SJSA1 (cell line): ENCODE measurements around the gene PECR. TPM values are rescaled to one million over a fixed set of nuclear protein-coding genes. Genes with fewer than 3 reads are reported as not detected.
A peak's percentile ranks its signal among the peaks of the same experiment; 100 is the strongest.
"Not testable (repeated sequence)": the region's sequence is repeated elsewhere in the genome, so short reads cannot be mapped to it uniquely, and the experiment has no call there.

ENCODE experiments used
- DNase-seq, 2 experiments: peaks; one replicate each; pipeline ENCODE4 v3.0.0-alpha.2; 2015 to 2020; ENCODE audit warnings: low spot score in 2 of 2, low read depth in 1 of 2
- H3K27ac ChIP-seq: fragments of 250-450 bp; sonication (Bioruptor Pico); 2 replicates; pipeline ENCODE4 v1.5.1; 2020; ENCODE audit warnings: mild to moderate bottlenecking, moderate library complexity
- H3K27me3 ChIP-seq: fragments of 250-450 bp; sonication (Bioruptor Pico); replicated peaks from 2 replicates; pipeline ENCODE4 v1.5.1; 2020; ENCODE audit warnings: mild to moderate bottlenecking, moderate library complexity
- H3K36me3 ChIP-seq: fragments of 250-450 bp; sonication (Bioruptor Pico); 2 replicates; pipeline ENCODE4 v1.5.1; 2020; ENCODE audit warnings: mild to moderate bottlenecking
- H3K4me1 ChIP-seq: fragments of 250-450 bp; sonication (Bioruptor Pico); replicated peaks from 2 replicates; pipeline ENCODE4 v1.6.1; 2021; ENCODE audit warnings: mild to moderate bottlenecking
- H3K4me3 ChIP-seq: fragments of 250-450 bp; sonication (Bioruptor Pico); 2 replicates; pipeline ENCODE4 v1.5.1; 2020; ENCODE audit warnings: mild to moderate bottlenecking
- H3K9me3 ChIP-seq: fragments of 250-450 bp; sonication (Bioruptor Pico); replicated peaks from 2 replicates; pipeline ENCODE4 v1.5.1; 2020; ENCODE audit warnings: mild to moderate bottlenecking
- total RNA-seq: library from RNA; depleted of rRNA; stranded (reverse); fragments of >200 nt; shearing (Covaris generic); gene quantifications from 2 replicates; pipeline ENCODE4 v1.2.3, GENCODE V29; 2014

The PECR gene
- total RNA-seq, 1 experiment from 2014 or later: 7.8 TPM

DNA sequence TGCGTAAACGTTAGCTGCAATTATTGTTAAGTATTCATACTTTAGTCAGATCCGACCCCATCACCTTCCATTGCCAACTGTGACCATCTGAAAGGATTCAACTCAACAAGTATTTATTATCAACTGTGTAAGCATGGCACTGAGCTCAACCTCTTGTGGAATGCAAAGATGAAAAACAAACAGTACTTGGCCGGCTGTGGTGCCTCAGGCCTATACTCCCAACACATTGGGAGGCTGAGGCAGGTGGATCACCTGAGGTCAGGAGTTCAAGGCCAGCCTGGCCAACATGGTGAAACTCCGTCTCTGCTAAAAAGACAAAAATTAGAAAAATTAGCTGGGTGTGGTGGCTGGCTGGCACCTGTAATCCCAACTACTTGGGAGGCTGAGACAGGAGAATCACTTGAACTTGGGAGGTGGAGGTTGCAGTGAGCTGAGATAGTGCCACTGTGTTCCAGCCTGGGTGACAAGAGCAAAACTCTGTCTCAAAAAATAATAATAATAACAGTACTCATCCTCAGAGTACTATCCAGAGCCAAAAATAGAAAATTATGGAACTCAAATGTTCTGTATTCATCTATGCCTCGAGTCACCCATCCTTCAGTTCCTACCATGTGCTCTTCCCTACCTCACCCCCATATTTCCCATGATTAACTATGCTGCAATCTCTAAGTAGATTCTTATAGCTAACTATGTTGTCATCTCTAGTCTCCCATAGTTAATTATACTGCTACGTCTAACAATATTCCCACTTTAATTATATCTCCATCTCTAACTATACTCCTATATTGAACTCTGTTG, 59.6 kb downstream of the PECR start:
- no peak for DNase-seq

DNA sequence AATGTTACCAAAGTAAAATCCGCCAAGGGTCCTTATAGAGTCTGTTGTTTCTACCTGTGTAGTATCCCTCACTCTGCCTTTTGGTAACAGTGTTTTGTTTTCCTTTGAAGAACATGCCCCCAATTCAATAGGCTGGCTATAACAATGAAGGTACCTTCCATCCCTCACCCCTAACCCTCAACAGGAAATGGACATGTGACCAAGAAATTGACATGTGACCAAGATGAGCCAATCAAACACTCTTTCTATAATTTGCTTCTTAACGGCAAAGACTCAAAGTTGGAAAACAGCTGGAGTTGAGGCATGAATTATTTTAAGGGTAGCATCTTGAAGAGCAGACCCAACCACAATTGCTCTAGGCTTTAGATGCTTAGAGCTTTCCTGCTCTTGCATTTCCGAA, 62.9 kb downstream of the PECR start:
- H3K4me1 ChIP-seq: 0 out of 2 replicates have a peak, but pooled peaks cover 4% of the 10 kb centered on the region
- H3K36me3 ChIP-seq: no peaks in the 10 kb centered on the region
- H3K9me3 ChIP-seq: no peaks in the 10 kb centered on the region
- no peak overlapping the region for H3K4me3 ChIP-seq
- no peak overlapping the region for H3K27ac ChIP-seq
- no peak for DNase-seq
- H3K27me3 ChIP-seq: no peaks in the 10 kb centered on the region

More for the DNA sequence above, 59.6 kb downstream of the PECR start:
- no peaks in the 10 kb centered on the region for H3K4me1 ChIP-seq
- H3K36me3 ChIP-seq: no peaks in the 10 kb centered on the region
- H3K27ac ChIP-seq: no peak overlapping the region
- no peaks in the 10 kb centered on the region for H3K9me3 ChIP-seq
- H3K4me3 ChIP-seq: no peak overlapping the region
- H3K27me3 ChIP-seq: no peaks in the 10 kb centered on the region

DNA sequence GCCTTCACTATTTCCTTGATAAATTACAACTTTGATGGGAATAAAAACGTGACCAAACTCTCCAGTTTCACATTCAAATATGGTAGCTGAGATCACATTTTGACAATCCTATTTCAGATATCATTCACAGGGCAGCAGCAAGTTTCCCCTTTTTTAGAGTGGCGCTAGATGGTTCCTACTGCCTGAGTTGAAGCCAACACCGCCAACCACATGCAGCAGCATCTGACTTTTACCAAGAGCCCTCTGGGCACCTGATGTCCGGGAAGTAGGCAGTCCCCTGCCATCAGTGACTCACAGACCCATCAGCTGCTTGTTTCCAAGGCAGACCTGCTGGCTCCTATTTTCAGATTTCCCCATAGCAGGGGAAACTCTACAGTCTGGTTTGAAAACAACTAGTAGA, 64.2 kb downstream of the PECR start:
- H3K4me3 ChIP-seq: no peak overlapping the region
- DNase-seq: no peak
- H3K9me3 ChIP-seq: no peaks in the 10 kb centered on the region
- peaks cover 10% of the 10 kb centered on the region for H3K4me1 ChIP-seq
- no peaks in the 10 kb centered on the region for H3K36me3 ChIP-seq
- no peak overlapping the region for H3K27ac ChIP-seq
- H3K27me3 ChIP-seq: peaks cover 2% of the 10 kb centered on the region; the same call in 1 of the 2 replicates

DNA sequence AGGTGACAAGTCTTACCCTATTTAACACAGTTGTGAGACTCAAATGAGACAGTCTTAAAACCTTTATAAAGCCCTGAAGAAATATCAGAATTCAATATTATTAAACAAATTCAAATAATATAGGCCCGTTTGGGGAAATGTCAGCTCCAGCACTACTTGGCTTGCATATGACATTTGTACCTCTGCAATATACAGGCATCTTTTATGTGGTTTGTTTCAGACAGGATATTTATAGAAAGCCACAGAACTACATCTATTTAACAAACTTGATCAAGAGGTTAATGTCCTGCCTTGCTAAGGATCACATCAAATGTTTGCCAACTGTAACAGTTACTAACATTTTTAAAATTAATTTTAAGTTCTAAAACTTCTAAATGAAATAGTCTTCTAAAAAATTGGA, 65.0 kb downstream of the PECR start:
- Histone ChIP-seq H3K4me3 (no peak overlapping the region), H3K4me1 (peaks cover 10% of the 10 kb centered on the region), H3K27me3 (peaks cover 6% of the 10 kb centered on the region; the same call in 1 of the 2 replicates), H3K36me3 (no peaks in the 10 kb centered on the region), H3K27ac (no peak overlapping the region), H3K9me3 (peaks cover under 1% of the 10 kb centered on the region; the same call in 1 of the 2 replicates)
- no peak for DNase-seq

DNA sequence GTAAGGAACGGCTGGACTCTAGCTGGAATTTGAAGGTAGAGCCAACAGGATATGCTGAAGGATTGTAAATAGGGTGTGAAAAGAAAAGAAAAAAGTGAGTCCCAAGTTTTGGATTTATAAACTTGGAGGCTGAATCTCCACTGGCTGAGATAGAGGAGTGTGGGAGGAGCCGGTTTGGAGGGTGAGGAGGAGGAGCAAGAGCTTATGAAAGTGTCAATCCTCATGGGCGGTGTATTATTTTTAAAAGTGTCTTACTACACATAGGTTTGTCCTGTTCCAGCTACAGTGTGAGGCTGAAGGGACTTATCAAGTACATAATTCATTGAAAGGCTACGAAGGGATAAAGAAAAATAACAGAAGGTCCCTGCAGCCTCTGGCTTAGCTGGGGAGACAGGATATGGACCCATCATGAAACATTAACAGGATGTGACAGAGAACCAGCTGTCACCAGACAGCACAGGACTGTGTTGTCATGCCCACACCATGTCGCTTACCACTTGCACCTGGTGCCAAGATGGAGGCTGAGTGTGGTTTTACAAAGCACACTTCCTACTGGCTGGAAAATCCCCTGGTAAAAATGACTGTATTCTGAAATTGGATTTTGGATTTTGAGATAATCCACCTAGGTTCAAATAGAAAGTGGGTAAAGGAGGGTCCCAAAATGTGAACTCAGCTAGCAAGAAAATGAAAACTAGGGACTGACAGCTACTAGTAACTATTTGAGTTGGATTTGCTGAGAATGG, 65.7 kb downstream of the PECR start:
- peaks cover 3% of the 10 kb centered on the region; the same call in 1 of the 2 replicates for H3K9me3 ChIP-seq
- no peak overlapping the region for H3K27ac ChIP-seq
- no peak overlapping the region for H3K4me3 ChIP-seq
- H3K4me1 ChIP-seq: peaks cover 10% of the 10 kb centered on the region
- no peaks in the 10 kb centered on the region for H3K36me3 ChIP-seq
- peaks cover 6% of the 10 kb centered on the region; the same call in 1 of the 2 replicates for H3K27me3 ChIP-seq
- no peak for DNase-seq

DNA sequence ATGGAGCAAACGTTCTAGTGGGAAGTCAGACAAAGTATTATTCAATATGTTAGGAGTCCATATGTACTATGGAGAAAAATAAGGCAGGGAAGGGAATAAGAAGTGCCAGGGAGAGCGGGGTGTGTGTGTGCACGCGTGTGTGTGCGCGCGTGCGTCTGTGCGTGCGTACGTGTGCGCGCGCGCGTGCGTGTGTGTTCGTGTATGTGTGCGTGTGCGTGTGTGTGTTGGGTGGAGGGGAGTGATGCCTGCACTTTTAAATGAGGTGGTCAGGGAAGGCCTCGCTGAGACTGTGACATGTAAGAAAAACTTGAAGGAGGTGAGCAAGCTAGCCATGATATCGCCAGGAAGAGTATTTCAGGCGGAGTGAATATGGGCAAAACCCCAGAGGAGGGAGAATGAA, 66.6 kb downstream of the PECR start:
- Histone ChIP-seq H3K27me3 (peaks cover 6% of the 10 kb centered on the region; the same call in 1 of the 2 replicates), H3K4me1 (peaks cover 10% of the 10 kb centered on the region), H3K27ac (no peak overlapping the region), H3K36me3 (no peaks in the 10 kb centered on the region), H3K4me3 (no peak overlapping the region), H3K9me3 (peaks cover 3% of the 10 kb centered on the region; the same call in 1 of the 2 replicates)
- DNase-seq: no peak

DNA sequence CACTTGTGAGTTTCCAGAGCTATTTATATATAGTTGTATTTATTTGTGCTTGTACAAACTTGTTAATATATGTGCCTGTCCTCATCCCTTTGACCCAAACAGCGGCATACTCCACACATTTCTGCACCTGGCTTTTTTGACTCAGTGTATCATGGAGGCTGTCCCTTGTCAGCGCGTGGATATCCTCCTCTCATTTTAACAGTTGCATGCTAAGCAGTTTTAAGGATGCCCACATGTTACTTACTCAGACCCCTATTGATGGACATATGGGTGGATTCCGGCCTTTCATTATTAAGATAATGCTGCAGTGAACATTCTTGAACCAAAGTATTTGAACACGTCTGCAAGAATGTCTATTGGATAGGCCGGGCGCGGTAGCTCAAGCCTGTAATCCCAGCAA, 67.6 kb downstream of the PECR start:
- no peak overlapping the region for H3K27ac ChIP-seq
- no peak overlapping the region for H3K4me3 ChIP-seq
- H3K9me3 ChIP-seq: peaks cover 3% of the 10 kb centered on the region; the same call in 1 of the 2 replicates
- no peaks in the 10 kb centered on the region for H3K36me3 ChIP-seq
- peaks cover 10% of the 10 kb centered on the region for H3K4me1 ChIP-seq
- no peak for DNase-seq
- H3K27me3 ChIP-seq: peaks cover 6% of the 10 kb centered on the region; the same call in 1 of the 2 replicates

DNA sequence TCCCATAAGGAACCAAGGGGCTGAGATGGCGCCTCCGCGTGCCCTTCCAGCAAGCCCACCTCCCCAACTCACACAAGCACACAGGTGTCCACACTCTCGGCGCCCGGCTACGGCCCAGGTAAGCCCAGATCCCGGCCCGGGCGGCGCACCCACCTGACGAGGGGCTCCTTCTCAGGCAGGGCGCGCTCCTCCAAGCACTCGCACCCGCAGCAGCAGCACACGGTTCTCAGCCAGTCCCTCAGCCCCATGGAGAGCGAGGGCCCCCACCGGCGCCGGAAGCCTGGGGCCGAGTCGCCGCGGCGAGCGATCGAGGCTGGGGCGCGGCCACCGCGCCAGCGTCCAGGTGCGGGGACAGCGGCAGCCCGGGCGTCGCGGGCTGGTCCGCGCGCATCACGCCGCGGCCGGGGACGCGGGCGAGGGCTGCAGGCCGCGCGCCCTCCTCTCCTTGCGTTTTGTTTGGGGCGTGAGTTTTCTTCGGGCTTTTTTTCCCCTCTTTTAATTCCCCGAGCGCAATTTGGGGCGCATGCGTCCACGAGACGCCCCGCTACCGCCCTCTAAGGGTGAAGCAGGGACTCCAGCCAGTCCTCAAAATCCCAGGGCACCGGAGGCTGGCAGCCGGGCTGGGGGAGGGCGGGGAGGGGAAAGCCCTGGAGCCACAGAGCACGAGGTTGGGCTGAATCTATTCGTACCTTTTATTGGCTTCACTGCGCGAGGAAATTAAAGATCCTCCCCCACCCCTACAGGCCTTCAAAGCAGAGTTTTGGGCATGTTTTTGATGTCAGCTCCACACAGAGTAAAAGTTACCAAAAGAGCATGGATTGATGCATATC, 68.3 kb downstream of the PECR start, which contains the start of gene MREG:
Gene MREG (minus strand): TSS at position 472 of the 830 bp plus-strand sequence. CDS start 224 bp downstream, at position 248.
- Histone ChIP-seq H3K36me3 (no peaks in the 10 kb centered on the region), H3K27me3 (peaks cover 6% of the 10 kb centered on the region; the same call in 1 of the 2 replicates), H3K4me1 (peaks cover 10% of the 10 kb centered on the region), H3K9me3 (peaks cover 3% of the 10 kb centered on the region; the same call in 1 of the 2 replicates), H3K27ac (no peak within 1 kb of the TSS), H3K4me3 (peak within 1 kb of the TSS; percentile 72)
- DNase-seq: peak; percentile 40 to 73

DNA sequence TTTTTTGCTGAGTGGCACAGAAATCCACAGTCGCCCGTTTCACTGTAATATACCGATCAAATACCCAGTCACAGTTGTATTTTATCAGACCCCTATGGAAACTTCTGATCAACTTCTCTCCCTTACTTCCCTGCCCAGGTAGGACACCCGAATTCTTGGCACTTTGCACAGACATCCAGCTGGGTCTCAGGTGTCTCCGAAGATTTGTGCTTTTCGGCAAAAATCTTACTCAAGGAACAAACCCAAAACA, 68.9 kb downstream of the PECR start:
- no peak overlapping the region for H3K27ac ChIP-seq
- peaks cover 3% of the 10 kb centered on the region; the same call in 1 of the 2 replicates for H3K9me3 ChIP-seq
- DNase-seq: no peak
- peak overlapping the region; percentile 72 for H3K4me3 ChIP-seq
- peaks cover 10% of the 10 kb centered on the region for H3K4me1 ChIP-seq
- H3K27me3 ChIP-seq: peaks cover 6% of the 10 kb centered on the region; the same call in 1 of the 2 replicates
- no peaks in the 10 kb centered on the region for H3K36me3 ChIP-seq

DNA sequence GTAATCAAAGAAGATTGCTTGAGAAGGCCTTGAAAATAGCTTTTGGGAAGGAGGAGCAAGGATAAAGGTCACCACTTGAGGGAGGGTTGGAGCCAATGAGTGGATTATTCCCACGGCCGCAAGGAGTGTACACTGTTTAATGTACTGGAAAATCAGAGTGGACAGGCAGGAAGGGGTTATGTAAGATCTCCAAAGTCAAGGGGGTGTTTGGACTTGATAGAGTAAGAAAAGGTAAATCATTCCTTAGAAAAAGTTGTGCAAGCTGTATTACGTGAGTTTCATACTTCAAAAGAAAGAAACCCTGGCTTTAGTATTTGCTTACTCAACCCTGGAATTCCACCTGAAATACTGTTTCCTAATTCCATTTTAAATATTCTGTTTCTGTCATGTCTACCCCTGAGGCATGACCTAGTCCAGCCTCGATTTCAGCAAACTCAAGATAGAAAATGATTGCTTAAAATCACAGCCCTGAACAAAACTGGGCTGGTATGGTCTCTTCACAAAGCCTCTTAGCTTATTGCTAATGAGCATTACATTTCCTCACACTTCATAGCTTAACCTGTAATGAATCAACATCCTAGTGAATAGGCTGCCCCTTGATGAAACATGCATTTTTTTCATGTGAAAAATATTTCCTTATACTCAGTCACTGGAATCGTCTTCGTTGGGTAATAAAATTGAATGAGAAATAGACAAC, 69.3 kb downstream of the PECR start:
- H3K27ac ChIP-seq: no peak overlapping the region
- DNase-seq: no peak
- peaks cover 3% of the 10 kb centered on the region; the same call in 1 of the 2 replicates for H3K9me3 ChIP-seq
- no peak overlapping the region for H3K4me3 ChIP-seq
- peaks cover 6% of the 10 kb centered on the region; the same call in 1 of the 2 replicates for H3K27me3 ChIP-seq
- peaks cover 10% of the 10 kb centered on the region for H3K4me1 ChIP-seq
- no peaks in the 10 kb centered on the region for H3K36me3 ChIP-seq

DNA sequence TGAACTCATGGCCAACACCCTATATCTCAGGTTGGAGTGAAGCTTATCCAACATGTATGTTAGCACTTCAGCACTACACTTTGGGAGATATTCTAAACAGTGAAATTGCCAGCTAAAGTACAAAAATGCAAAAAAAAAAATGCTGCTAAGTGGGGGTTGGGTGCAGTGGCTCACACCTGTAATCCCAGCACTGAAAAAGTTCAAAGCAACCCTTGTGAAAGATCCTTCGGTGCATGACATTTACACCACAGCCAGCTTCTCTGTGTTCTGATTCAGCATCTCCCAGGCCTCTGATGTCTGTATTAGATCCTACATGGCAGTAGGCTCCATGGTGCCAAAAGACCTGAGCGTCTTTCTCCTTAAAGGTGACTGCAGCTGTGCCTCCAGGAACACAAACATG, 72.4 kb downstream of the PECR start:
- not testable (repeated sequence) for H3K27ac ChIP-seq, H3K9me3 ChIP-seq, H3K36me3 ChIP-seq, H3K4me3 ChIP-seq, H3K27me3 ChIP-seq, H3K4me1 ChIP-seq, DNase-seq

DNA sequence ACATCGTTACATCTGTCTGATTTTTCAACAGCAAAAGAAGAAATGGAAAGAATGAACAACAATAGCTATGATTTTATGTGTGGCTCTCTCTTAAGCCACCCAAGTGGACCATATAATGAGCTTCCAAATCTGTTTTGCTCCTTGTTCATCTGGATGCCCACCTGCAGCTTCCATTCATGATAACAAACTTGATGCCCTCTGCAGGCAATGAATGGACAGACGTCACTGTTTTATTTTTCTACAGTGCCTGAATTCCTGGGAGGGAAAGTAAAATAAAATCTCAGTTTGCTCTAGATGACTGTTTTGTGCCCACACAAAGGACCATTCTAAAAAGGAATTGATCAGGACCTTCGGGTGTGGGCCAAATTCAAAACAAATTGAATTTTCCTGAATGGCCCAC, 73.2 kb downstream of the PECR start:
- H3K4me1 ChIP-seq: peaks cover 5% of the 10 kb centered on the region
- peaks cover 6% of the 10 kb centered on the region; the same call in 1 of the 2 replicates for H3K27me3 ChIP-seq
- H3K27ac ChIP-seq: no peak overlapping the region
- H3K36me3 ChIP-seq: no peaks in the 10 kb centered on the region
- DNase-seq: no peak
- H3K9me3 ChIP-seq: peaks cover 3% of the 10 kb centered on the region; the same call in 1 of the 2 replicates
- no peak overlapping the region for H3K4me3 ChIP-seq

DNA sequence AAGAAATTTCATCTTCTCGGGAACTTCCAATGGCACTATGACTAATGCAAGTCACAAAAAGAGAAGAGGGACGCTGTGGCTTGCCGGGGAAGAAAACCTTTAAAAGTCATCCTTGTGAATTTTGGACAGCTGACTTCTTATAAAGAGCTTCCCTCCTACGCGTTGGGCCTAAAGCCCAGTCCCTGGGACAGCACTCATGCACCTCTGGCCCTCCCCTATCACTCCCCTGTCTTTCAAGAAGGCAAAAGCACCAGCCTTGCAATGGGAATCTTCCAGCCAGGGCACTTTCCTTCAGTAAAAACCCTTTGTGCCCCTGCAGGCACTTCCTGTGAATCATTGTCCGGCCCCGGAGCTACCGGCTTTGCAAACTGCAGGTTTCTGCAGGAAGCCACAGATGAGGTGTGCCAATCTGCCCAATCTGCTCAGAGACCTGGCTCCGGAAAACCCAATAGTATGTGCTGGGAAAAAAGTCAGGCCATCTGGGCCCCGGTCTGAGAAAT, 75.4 kb downstream of the PECR start:
- Histone ChIP-seq H3K36me3 (no peaks in the 10 kb centered on the region), H3K27ac (no peak overlapping the region), H3K27me3 (no peaks in the 10 kb centered on the region), H3K9me3 (no peaks in the 10 kb centered on the region), H3K4me1 (no peaks in the 10 kb centered on the region), H3K4me3 (no peak overlapping the region)
- DNase-seq: no peak
